Thyroid gland (tissue), 4 donors: ENCODE data around the gene RAB8B.

Experiments used
- CTCF ChIP-seq, 6 experiments: fragments of 200-600 bp in 3 of 6; fragments of 450-650 bp in 3 of 6; sonication (generic) in 3 of 6; IDR thresholded peaks; one replicate each; pipeline ENCODE4 v1.5.1; 2016 to 2019; ENCODE audit warnings: antibody characterized with exemption in 6 of 6, mild to moderate bottlenecking in 2 of 6, inconsistent platforms in 1 of 6, moderate library complexity in 1 of 6
- POLR2A ChIP-seq, 2 donors: fragments of 450-650 bp; IDR thresholded peaks; one replicate each; pipeline ENCODE4 v1.6.1; 2017; ENCODE audit warnings: antibody characterized with exemption in 2 of 2, mild to moderate bottlenecking in 2 of 2, moderate library complexity in 1 of 2

GRCh38 chr15:63157118-63157843 is 32.1 kb upstream of the RAB8B start, which contains the start of gene RPS27L:
- no peak for TF ChIP-seq CTCF (IDR thresholded peaks at IDR 0.05)
- peak; percentile 64 to 97 for TF ChIP-seq POLR2A (IDR thresholded peaks at IDR 0.05)
